ENCODE results near the gene ANKRD11. TPM values are rescaled to one million over a fixed set of nuclear protein-coding genes. Genes with fewer than 3 reads are reported as not detected.
"Not testable (repeated sequence)": the region's sequence is repeated elsewhere in the genome, so short reads cannot be mapped to it uniquely, and the experiment has no call there.

ANKRD11 gene
- total RNA-seq, 1 donor from 2014 or later, result 74.6 TPM

GRCh38 chr16:89478576-89479221 is 11.7 kb downstream of the ANKRD11 start:
- no peak for DNase-seq

- DNase-seq, result no peak
These were observed 13.5 kb downstream of the ANKRD11 start for GRCh38 chr16:89476811-89477261.

DNA sequence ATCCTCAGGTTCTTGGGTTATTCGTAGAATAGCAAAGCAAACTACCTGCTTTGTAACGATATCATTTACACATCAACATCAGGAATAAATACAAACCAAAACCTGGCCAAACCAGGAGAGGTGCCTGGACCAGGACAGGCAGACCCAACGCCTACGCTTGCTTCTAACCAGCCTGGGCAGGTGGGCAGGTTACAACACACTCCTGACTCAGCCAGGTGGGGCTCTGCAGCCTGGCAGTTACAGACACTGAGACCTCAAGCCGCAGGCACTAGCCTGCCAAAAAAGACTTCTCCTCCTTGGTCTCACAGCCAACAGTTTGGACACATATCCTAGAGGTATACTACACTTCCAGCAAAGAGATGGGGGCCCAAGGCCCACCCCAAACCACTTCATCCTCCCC is 14.0 kb downstream of the ANKRD11 start:
- DNase-seq, result no peak

GRCh38 chr16:89475144-89475543 is 15.2 kb downstream of the ANKRD11 start:
- DNase-seq, result no peak

DNA sequence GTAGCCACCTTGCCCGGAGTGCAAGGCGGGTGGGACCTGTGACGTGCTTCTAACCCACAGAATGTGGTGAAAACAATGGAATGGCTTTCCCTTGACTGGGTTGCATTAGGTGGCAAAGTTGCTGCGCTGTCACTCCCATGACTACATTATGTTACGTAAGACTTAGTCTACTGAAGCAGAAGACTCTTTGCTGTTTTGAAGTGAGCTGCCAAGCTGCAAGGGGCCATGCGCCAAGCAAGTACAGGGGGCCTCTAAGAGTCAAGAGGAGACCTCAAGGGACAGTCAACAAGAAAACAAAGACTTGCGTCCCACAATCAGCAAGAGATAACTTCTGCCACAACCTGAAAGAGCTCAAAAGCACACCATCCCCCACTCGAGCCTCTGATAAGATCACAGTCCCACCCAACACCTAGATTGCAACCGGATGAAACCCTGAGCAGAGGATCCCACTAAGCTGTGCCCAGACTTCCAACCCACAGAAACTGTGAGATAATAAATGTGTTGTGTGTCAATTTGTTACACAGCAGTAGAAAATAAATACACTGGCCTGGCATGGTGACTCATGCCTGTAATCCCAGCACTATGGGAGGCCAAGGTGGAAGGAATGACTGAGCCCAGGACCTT is 16.5 kb downstream of the ANKRD11 start:
- DNase-seq, result no peak

DNA sequence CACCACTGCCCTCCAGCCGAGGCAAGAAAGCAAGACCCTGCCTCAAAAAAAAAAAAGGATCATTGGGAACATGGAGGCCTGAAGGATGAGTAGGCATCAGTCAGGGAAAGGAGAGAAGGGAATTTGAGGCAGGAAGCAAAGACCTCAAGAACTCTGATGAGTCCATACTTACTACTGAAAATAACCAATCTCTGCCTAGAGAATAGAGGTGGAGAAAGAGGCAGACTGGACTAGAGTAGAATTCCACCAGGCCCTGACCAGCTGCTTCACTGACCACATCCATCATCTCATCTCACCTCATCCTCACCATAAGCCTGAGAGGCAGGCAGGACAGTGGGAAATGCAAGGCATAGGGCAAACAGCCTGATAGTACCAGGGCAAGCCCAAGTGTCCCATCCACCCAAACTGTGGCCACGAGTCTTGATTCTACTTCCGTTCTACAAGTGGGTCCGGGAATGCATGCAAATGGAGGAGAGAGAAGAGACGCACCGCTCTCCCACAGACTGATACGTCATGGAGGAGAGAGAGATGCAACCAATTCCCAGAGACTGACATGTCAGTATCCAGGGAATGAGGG is 17.1 kb downstream of the ANKRD11 start:
- no peak for DNase-seq

DNA sequence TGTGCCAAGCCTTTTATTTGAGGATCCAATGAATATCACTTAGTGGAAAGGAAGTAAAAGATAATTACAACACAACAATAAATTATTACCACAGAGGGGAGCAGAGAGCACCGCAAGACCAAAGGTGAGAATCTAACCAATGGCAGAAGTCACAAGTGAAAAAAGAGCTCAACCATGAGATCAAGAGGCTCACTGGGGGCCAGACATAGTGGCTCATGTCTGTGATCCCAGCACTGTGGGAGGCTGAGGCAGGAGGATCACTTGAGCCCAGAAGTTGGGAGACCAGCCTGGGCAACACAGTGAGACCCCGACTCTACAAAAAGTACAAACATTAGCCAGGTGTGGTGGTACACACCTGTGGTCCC is 17.7 kb downstream of the ANKRD11 start:
- no peak for DNase-seq

GRCh38 chr16:89467382-89467781 is 23.0 kb downstream of the ANKRD11 start:
- no peak for DNase-seq

DNA sequence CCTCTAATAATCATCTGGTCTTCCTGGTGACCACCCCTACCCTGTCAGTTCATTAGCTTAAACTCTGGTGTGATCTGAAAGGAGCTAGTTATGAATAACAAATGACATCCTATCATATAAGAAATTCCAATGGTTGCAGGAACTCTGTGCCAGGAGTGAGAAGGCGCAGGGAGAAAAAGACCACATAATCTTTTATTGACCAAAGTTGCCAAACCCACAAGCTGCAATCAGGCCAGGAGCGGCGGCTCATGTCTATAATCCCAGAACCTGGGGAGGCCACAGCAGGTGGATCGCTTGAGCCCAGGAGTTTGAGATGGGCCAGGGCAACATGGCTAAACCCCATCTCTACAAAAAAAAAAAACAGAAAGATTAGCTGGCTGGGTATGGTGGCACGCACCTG is 23.4 kb downstream of the ANKRD11 start:
- DNase-seq, result no peak

GRCh38 chr16:89463312-89463711 is 27.0 kb downstream of the ANKRD11 start:
- DNase-seq, result not testable (repeated sequence)

DNA sequence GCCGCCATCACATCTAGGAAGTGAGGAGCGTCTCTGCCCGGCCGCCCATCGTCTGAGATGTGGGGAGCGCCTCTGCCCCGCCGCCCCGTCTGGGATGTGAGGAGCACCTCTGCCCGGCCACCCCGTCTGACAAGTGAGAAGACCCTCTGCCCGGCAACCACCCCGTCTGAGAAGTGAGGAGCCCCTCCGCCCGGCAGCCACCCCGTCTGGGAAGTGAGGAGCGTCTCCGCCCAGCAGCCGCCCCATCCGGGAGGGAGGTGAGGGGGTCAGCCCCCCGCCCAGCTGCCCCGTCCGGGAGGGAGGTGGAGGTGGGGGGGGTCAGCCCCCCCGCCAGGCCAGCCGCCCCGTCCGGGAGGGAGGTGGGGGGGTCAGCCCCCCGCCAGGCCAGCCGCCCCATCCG is 27.7 kb downstream of the ANKRD11 start:
- not testable (repeated sequence) for DNase-seq

GRCh38 chr16:89461890-89462289 is 28.5 kb downstream of the ANKRD11 start:
- not testable (repeated sequence) for DNase-seq

DNA sequence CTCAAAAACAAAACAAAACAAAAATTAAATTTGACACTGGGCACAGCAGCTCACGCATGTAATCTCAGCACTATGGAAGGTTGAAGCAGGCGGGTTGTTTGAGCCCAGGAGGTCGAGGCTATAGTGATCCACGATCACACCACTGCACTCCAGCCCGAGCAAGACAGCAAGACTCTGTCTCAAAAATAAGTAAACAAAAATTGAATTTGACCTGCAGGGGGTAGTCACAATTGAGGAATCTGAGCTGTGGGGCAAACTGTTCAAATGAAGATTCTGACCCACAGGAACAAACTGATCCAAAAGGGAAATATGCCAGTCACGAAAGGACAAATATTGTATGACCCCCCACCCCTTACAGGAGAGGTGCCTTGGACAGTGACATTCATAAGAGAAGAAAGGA is 29.8 kb downstream of the ANKRD11 start:
- no peak for DNase-seq

DNA sequence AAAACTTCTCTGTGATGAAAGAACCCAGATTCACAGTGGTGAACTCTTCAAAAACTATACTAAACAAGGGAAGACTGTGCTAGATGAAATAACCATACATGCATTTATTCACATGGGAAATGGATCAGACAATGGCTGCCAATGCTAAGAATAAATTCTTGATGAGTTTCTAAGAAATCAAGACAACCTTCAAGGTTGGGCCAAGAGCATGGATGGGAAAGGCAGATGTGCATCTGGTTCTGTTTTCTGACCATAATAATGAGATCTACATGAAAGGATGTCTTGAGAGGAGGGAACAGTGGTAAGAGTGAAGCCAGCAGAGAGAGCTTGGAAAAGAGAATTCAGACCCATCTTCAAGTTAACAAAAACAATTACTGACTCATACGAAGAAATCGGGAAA is 31.4 kb downstream of the ANKRD11 start:
- peak; percentile 76 for DNase-seq

DNA sequence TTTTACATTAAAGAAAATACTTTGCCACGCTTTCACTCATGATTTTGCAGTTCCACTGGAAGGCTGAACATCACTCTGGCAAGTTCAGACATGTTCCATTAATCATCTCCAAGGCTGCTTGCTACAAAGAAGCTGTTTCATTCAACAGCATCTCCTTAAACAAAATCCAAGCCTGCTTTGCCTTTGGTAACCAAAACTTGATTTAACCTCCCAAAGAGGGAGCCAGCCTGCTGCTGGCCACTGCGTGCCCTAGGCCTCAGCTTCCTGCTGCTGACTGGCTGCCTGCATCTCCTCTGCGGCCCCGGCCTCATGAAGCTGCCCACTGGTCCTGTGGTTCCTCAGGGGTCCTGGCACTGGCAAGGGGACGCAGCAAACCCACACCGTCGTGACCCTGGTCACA is 31.8 kb downstream of the ANKRD11 start:
- peak; percentile 60 for DNase-seq

GRCh38 chr16:89456419-89456959 is 33.9 kb downstream of the ANKRD11 start:
- no peak for DNase-seq

GRCh38 chr16:89455692-89456091 is 34.7 kb downstream of the ANKRD11 start:
- DNase-seq, result no peak

DNA sequence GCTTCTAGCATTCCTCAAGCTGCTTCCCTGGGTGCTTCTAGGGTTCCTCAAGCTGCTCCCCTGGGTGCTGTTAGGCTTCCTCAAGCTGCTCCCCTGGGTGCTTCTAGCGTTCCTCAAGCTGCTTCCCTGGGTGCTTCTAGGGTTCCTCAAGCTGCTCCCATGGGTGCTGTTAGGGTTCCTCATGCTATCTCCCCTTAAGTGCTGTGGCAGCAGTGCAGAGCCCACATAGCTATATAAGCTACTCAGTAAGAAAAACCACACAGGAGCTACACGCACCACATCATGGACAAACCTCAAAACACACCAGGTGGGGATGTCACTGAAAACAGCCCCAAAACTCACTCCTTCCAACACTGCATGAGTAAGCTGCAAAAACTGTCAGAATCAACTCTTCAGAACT is 35.2 kb downstream of the ANKRD11 start:
- no peak for DNase-seq

DNA sequence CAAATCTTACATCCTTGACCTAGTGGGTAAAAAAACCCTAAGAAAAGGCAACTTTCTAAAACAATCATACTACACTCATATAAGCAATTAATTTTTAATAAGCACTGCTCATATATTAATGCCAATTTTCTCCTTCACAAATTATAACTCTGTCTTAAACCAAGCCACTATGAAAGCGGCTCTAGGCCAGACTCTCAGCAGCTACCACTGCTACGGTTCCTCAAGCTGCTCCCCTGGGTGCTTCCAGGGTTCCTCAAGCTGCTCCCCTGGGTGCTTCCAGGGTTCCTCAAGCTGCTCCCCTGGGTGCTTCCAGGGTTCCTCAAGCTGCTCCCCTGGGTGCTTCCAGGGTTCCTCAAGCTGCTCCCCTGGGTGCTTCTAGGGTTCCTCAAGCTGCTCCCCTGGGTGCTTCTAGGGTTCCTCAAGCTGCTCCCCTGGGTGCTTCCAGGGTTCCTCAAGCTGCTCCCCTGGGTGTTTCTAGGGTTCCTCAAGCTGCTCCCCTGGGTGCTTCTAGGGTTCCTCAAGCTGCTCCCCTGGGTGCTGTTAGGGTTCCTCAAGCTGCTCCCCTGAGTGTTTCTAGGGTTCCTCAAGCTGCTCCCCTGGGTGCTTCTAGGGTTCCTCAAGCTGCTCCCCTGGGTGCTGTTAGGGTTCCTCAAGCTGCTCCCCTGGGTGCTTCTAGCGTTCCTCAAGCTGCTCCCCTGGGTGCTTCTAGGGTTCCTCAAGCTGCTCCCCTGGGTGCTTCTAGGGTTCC is 35.8 kb downstream of the ANKRD11 start:
- not testable (repeated sequence) for DNase-seq

GRCh38 chr16:89453501-89454321 is 36.6 kb downstream of the ANKRD11 start:
- peak; percentile 58 for DNase-seq

DNA sequence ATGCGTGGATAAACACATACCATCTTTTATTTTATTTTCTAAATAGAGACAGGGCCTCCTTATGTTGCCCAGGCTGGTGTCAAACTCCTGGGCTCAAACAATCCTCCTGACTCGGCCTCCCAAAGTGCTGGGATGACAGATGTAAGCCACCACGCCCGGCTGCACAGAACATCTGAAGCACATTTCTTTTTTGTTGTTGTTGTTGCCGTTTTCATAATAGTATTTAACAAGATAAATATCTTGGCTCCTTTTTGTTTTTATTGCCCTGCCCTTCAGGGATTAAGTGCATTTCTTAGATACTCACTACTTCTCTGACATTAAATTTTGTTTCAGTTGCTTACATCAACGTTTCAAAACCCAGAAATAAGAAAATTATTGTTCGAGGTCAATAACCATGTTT is 37.4 kb downstream of the ANKRD11 start:
- DNase-seq, result no peak

- no peak for DNase-seq
These were observed 38.1 kb downstream of the ANKRD11 start for GRCh38 chr16:89452241-89452640.
